Glomerular visceral epithelial cell (primary cell): ENCODE measurements around the gene CLEC14A.

ENCODE experiments used
- DNase-seq: peaks from one replicate; pipeline ENCODE4 v3.0.0-alpha.2; 2016; ENCODE audit errors: extremely low spot score

The CLEC14A gene

GRCh38 chr14:38255673-38256532 is at the start of gene CLEC14A:
TSS of gene CLEC14A (minus strand) at chr14:38256093. CDS start at chr14:38256022, 71 bp downstream.
- DNase-seq, result no peak

- DNase-seq, result no peak
Observed at GRCh38 chr14:38302966-38303365, 47.1 kb upstream of the CLEC14A start.

- no peak for DNase-seq
Observed at GRCh38 chr14:38302034-38302433, 46.1 kb upstream of the CLEC14A start.

- no peak for DNase-seq
Observed at GRCh38 chr14:38297681-38298080, 41.8 kb upstream of the CLEC14A start.

- no peak for DNase-seq
Observed at GRCh38 chr14:38291681-38292467, 36.0 kb upstream of the CLEC14A start.

- no peak for DNase-seq
Observed at GRCh38 chr14:38290601-38291188, 34.8 kb upstream of the CLEC14A start.

GRCh38 chr14:38286452-38286851 is 30.6 kb upstream of the CLEC14A start:
- no peak for DNase-seq

GRCh38 chr14:38285962-38286361 is 30.1 kb upstream of the CLEC14A start:
- no peak for DNase-seq

GRCh38 chr14:38282936-38283335 is 27.0 kb upstream of the CLEC14A start:
- DNase-seq, result no peak

GRCh38 chr14:38280081-38280480 is 24.2 kb upstream of the CLEC14A start:
- DNase-seq, result no peak

GRCh38 chr14:38279572-38279971 is 23.7 kb upstream of the CLEC14A start:
- DNase-seq, result no peak

- DNase-seq, result no peak
Observed at GRCh38 chr14:38278035-38278434, 22.1 kb upstream of the CLEC14A start.

GRCh38 chr14:38262844-38263243 is 7.0 kb upstream of the CLEC14A start:
- no peak for DNase-seq

GRCh38 chr14:38261620-38262019 is 5.7 kb upstream of the CLEC14A start:
- no peak for DNase-seq

GRCh38 chr14:38257507-38257906 is 1.6 kb upstream of the CLEC14A start:
- DNase-seq, result no peak

- no peak for DNase-seq
Observed at GRCh38 chr14:38256533-38256840, 594 bp upstream of the CLEC14A start.

- no peak for DNase-seq
Observed at GRCh38 chr14:38255408-38255672, 553 bp downstream of the CLEC14A start.

GRCh38 chr14:38254571-38255407 is 1.1 kb downstream of the CLEC14A start:
- DNase-seq, result peak; percentile 1

GRCh38 chr14:38253676-38254075 is 2.2 kb downstream of the CLEC14A start:
- no peak for DNase-seq

GRCh38 chr14:38252066-38252710 is 3.7 kb downstream of the CLEC14A start:
- DNase-seq, result no peak

- DNase-seq, result no peak
Observed at GRCh38 chr14:38250331-38250730, 5.6 kb downstream of the CLEC14A start.
